SK-N-MC (cell line): Measurements from ENCODE around the gene DNLZ.

Experiments used
- DNase-seq: peaks from one replicate; pipeline ENCODE4 v3.0.0-alpha.2; 2011; ENCODE audit warnings: low read depth, low spot score
- H3K27ac ChIP-seq: fragments of 200-600 bp; sonication (generic); 2 replicates; pipeline ENCODE4 v1.5.1; 2016; ENCODE audit warnings: mixed run types
- H3K36me3 ChIP-seq: fragments of 200-600 bp; sonication (generic); 2 replicates; pipeline ENCODE4 v1.6.1; 2017; ENCODE audit warnings: antibody characterized with exemption, low read length, mixed read lengths; ENCODE audit not compliant: insufficient read depth
- H3K4me3 ChIP-seq: fragments of 200-600 bp; sonication (generic); 2 replicates; pipeline ENCODE4 v1.5.1; 2016
- H3K9ac ChIP-seq: fragments of 200-600 bp; sonication (generic); 2 replicates; pipeline ENCODE4 v1.8.0; 2017; ENCODE audit warnings: mixed run types, mixed read lengths; ENCODE audit not compliant: insufficient read length
- H3K9me3 ChIP-seq: fragments of 200-600 bp; sonication (generic); 2 replicates; pipeline ENCODE4 v1.6.1; 2017; ENCODE audit warnings: low read depth, mild to moderate bottlenecking, antibody characterized with exemption, low read length, moderate library complexity, mixed read lengths
- EZH2 ChIP-seq: fragments of 200-600 bp; sonication (generic); IDR thresholded peaks from one replicate; pipeline ENCODE4 v1.6.1; 2017; ENCODE audit warnings: antibody characterized with exemption
- FOXP2 ChIP-seq: optimal IDR thresholded peaks from 2 replicates; pipeline ENCODE3; 2011; ENCODE audit warnings: mild to moderate bottlenecking, moderate library complexity; ENCODE audit not compliant: insufficient read depth; ENCODE audit errors: extremely low read length, control extremely low read depth
- POLR2AphosphoS5 ChIP-seq: IDR thresholded peaks from 2 replicates; pipeline ENCODE4 v1.6.1; 2012; ENCODE audit warnings: mild to moderate bottlenecking, low read depth, low read length, borderline replicate concordance

Gene DNLZ

DNA sequence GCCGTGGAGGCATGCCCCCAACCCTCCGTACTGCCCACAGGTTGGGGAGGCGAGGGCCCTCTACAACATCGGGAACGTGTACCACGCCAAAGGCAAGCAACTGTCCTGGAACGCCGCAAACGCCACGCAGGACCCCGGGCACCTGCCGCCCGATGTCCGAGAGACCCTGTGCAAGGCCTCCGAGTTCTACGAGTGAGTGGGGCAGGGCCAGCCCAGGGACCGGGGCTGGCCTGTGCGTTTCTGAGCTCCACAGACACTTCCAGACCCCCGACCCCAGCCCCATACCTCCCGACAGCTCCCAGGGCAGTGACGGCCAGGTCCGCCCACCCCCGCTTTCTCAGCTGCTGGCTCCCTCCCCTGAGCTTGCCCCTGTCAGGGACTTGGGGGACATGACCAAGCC lies 26.7 kb downstream of the DNLZ start:
- Histone ChIP-seq H3K9ac (no peak overlapping the region), H3K36me3 (peaks cover 6% of the 10 kb centered on the region; the same call in 1 of the 2 replicates), H3K4me3 (no peak overlapping the region), H3K27ac (no peak overlapping the region), H3K9me3 (no peaks in the 10 kb centered on the region)
- no peak for DNase-seq
- no peak for TF ChIP-seq EZH2
- TF ChIP-seq FOXP2, result no peak
- no peak for TF ChIP-seq POLR2AphosphoS5

DNA sequence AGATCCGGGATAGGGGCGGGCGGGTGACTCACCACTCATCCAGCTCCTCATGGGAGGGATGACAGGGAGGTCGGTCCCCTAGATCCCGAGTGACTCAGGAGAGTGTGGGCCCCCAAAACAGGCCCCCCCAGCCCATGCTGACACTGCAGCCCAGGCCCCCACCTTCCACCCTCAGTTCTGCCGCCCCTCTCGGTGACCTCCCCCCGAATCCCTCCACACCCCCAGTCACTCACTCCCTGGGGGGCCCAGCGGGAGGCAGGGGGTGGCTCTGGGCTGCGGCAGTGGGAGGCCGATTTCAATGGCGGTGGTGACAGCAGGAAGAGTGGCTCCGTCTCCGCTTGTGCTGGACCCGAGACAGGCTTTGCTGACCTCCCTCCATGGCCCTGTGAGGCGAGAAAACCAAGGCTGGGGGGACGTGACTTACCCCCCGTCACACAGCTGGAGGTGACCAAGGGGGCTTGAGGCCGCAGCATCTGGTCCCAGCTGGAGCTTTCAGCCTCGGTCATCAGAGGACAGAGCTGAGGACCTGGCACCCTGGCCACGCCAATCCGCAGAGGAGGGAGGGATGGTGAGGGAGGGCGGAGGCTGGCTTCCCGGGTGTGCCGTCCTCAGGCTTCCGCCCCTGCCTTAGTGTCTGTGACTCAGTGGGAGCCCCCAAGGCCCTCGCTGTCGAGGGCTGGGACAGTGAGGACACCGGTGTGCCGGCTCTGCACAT lies 27.2 kb downstream of the DNLZ start:
- Histone ChIP-seq H3K36me3 (peaks cover 6% of the 10 kb centered on the region; the same call in 1 of the 2 replicates), H3K27ac (no peak overlapping the region)
- DNase-seq, result no peak

DNA sequence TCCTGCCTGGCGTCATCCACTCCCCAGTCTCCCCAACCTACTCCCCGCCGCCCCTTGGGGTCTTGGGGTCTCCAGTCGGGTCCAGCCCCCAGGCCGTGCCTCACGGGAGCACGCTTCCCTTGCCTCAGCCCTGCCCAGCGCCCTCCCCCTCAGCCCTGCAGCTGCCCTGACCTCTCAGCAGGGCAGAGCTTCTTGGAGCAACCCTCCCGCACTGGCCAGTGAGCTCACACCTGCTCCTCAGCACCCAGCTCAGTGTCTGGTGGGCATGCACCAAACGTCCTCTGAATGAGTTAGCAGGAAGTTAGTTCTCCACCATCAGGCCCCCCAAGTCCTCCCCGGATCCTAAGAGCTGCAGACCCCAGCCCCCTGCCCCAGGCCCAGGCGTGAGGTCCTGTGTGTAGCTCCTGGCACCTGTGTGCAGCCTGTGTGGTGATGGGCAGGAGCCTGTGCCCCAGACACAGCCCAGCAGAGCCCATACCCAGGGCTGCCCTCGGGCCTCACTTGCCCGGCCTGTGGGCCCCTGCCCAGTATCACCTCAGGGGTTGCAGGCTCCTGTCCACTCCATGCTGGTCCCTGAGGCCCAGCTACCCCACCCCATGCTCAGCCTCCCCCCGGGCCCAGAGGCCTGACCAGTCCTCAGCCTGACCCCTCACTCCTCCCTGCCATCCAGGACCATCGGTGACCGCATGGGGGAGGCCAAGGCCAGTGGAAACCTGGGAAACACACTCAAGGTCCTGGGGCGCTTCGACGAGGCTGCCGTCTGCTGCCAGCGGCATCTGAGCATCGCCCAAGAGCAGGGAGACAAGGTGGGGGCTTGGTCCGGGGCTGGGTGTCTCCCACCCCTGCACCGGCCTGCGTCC lies 28.0 kb downstream of the DNLZ start:
- H3K9ac ChIP-seq, result no peak overlapping the region
- no peak overlapping the region for H3K4me3 ChIP-seq
- no peaks in the 10 kb centered on the region for H3K9me3 ChIP-seq
- H3K27ac ChIP-seq, result no peak overlapping the region
- TF ChIP-seq POLR2AphosphoS5, result no peak
- no peak for TF ChIP-seq FOXP2
- TF ChIP-seq EZH2, result no peak
- DNase-seq, result no peak
- peaks cover 6% of the 10 kb centered on the region; the same call in 1 of the 2 replicates for H3K36me3 ChIP-seq

More for the DNA sequence above, 27.2 kb downstream of the DNLZ start:
- Histone ChIP-seq H3K4me3 (no peak overlapping the region), H3K9ac (no peak overlapping the region), H3K9me3 (no peaks in the 10 kb centered on the region)
- TF ChIP-seq EZH2, result no peak
- no peak for TF ChIP-seq FOXP2
- no peak for TF ChIP-seq POLR2AphosphoS5

DNA sequence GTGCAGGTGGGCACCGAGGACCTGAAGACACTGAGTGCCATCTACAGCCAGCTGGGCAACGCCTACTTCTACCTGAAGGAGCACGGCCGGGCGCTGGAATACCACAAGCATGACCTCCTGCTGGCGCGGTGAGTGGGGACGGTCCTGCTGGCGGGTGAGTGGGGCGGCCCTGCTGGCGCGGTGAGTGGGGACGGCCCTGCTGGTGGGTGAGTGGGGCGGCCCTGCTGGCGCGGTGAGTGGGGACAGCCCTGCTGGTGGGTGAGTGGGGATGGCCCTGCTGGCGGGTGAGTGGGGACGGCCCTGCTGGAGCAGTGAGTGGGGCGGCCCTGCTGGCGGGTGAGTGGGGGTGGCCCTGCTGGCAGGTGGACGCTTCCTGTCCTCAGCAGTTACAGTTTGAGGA lies 29.0 kb downstream of the DNLZ start:
- TF ChIP-seq FOXP2 (no peak), POLR2AphosphoS5 (no peak), EZH2 (no peak)
- no peaks in the 10 kb centered on the region for H3K9me3 ChIP-seq
- H3K4me3 ChIP-seq, result no peak overlapping the region
- no peak for DNase-seq
- no peak overlapping the region for H3K9ac ChIP-seq
- H3K36me3 ChIP-seq, result peaks cover 6% of the 10 kb centered on the region; the same call in 1 of the 2 replicates
- no peak overlapping the region for H3K27ac ChIP-seq

DNA sequence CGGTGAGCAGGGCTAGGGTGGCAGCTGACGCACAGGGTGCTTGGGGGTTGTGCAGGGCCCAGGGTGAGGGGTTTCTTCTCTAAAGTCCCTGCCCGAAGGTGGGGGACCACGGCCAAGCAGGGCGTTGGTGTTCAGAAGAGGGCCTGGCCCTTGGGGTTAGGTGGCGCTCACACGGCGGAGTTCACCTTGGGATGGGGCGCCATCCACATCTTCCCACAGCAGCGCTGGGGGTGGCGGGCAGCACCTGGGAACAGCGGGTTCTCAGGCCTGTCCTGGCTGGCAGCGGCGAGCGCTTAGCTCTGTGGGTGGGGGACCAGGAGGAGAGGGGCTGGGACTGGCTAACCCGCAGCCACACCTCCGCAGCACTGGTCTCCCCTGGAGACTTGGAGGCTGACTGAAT lies 30.1 kb downstream of the DNLZ start:
- H3K4me3 ChIP-seq, result no peak overlapping the region
- TF ChIP-seq POLR2AphosphoS5, result no peak
- TF ChIP-seq EZH2, result no peak
- no peak for TF ChIP-seq FOXP2
- no peaks in the 10 kb centered on the region for H3K9me3 ChIP-seq
- H3K36me3 ChIP-seq, result peaks cover 5% of the 10 kb centered on the region; the same call in 1 of the 2 replicates
- no peak overlapping the region for H3K27ac ChIP-seq
- no peak overlapping the region for H3K9ac ChIP-seq
- DNase-seq, result no peak

DNA sequence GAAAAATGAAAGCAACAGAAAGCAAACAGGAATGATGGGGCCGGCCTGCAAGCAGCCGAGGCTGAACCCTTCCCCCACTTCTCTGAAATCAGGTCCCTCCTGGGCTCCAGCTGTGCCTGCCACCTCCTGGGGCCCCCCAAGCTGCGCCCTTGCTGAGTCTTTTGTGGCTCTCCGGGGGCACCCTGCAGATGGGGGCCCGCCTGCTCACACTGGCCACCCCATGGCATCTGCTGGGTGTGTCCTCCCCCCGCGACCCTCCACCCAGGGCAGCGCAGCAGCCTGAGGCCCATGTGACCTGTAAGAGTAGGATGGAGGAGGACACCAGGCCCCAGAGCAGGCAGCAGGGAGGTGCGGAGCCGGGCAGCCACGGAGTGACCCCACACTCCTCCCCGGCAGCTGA lies 30.5 kb downstream of the DNLZ start:
- TF ChIP-seq EZH2 (no peak), FOXP2 (no peak), POLR2AphosphoS5 (no peak)
- DNase-seq, result no peak
- H3K36me3 ChIP-seq, result peaks cover 4% of the 10 kb centered on the region; the same call in 1 of the 2 replicates
- no peak overlapping the region for H3K27ac ChIP-seq
- H3K4me3 ChIP-seq, result no peak overlapping the region
- H3K9me3 ChIP-seq, result no peaks in the 10 kb centered on the region
- no peak overlapping the region for H3K9ac ChIP-seq

DNA sequence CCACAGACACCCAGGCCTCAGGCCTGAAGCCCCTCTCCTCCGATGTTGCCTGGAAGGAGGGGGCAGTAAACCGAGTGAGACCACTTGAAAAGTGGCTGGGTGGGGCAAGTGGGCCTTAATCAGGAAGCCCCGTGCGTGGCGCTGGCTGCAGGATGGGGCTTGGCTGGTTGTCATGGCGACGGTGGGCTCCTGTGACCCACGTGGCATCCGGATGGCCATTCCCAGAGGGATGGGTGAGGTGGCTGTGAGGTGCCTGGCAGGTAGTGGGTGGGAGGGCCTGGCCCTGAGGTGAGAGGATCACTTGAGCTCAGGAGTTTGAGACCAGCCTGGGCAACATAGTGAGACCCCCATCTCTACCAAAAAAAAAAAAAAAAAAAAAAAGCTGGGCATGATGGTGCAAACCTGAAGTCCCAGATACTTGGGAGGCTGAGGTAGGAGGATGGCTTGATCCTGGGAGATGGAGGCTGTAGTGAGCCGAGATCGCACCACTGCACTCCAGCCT lies 31.0 kb downstream of the DNLZ start:
- Histone ChIP-seq H3K9ac (no peak overlapping the region), H3K4me3 (no peak overlapping the region), H3K27ac (no peak overlapping the region), H3K36me3 (peaks cover 2% of the 10 kb centered on the region; the same call in 1 of the 2 replicates), H3K9me3 (no peaks in the 10 kb centered on the region)
- TF ChIP-seq EZH2 (no peak), POLR2AphosphoS5 (no peak), FOXP2 (no peak)
- no peak for DNase-seq

DNA sequence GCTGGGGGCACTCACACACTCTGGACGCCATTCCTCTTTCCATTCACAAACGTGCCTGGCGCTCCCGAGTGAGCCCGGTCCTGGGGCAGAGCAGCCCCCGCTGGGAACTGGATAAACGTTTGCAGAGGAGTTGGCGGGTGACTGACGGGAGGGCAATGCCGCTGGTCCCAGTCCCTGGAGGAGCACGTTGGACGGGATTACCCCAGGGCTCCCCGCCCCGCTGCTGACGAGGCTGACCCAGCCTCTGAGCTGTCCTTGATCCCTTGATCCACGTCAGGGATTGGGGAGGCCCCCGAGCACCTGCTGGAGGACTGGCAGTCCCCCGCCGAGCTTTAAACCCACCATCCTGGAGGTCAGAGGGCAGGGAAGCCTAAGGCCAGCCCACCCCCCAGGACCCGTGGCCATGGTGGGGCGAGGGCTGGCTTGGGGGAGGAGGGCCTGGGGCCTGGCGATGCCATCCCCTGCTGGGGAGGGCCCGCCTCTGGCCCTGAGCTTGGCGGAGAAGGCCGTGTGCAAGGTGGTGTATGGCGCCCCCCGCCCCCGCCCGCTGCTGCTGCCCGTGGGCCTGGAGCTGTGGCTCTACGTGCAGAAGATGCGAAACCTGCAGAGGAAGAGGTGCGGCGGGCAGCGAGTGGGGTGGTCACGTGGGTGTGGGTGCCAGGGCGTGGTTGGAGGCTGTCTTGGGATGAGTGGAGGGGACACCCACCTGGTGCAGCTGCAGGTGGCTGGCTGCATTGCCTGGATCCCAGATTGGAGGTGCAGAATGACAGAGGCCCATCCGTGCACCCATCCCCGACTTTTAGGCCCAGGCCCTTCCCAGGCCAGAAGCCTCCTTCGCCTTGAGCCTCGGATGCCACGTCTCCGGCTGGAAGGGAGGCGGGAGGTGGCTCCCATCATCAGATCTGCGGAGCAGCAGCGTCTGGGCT lies 31.7 kb downstream of the DNLZ start:
- Histone ChIP-seq H3K27ac (no peak overlapping the region), H3K4me3 (no peak overlapping the region), H3K9me3 (no peaks in the 10 kb centered on the region), H3K36me3 (no peaks in the 10 kb centered on the region; the same call in 1 of the 2 replicates), H3K9ac (no peak overlapping the region)
- no peak for TF ChIP-seq FOXP2
- TF ChIP-seq EZH2, result no peak
- TF ChIP-seq POLR2AphosphoS5, result no peak
- no peak for DNase-seq
